ENCODE data around the gene KRT86. TPM values are rescaled to one million over a fixed set of nuclear protein-coding genes. Genes with fewer than 3 reads are reported as not detected.

The KRT86 gene
- polyA plus RNA-seq, 2 of the 4 experiments (the other 2 are of a cell fraction) = 23.5 to 378 TPM

GRCh38 chr12:52356762-52357580 is 82.5 kb downstream of the KRT86 start:
- Histone ChIP-seq H3K9me3 (no peaks in the 10 kb centered on the region), H3K27ac (no peak overlapping the region), H3K4me3 (no peak overlapping the region), H3K4me1 (0 out of 3 replicates have a peak, but pooled peaks cover 3% of the 10 kb centered on the region), H3K4me2 (no peak overlapping the region)
- CTCF ChIA-PET = interaction anchor here (1.5 to 46.1 kb wide), 4 partner anchors 14 to 517 kb away, joined by 3 to 1221 read pairs (median 40); no protein-coding TSS in a partner anchor
- TF ChIP-seq NPAS2 (CRISPR knock-in tag; IDR thresholded peaks at IDR 0.05; ENCODE audit: borderline replicate concordance) (no peak), FOSL2 (IDR thresholded peaks at IDR 0.05) (no peak), FOSL2 (CRISPR knock-in tag; IDR thresholded peaks at IDR 0.05) (no peak), REST (IDR thresholded peaks at IDR 0.05) (no peak), HEYL (CRISPR knock-in tag; IDR thresholded peaks at IDR 0.05) (no peak), SREBF2 (IDR thresholded peaks at IDR 0.05) (no peak), PBX3 (IDR thresholded peaks at IDR 0.05) (no peak), MAX (IDR thresholded peaks at IDR 0.05) (no peak), HOXA7 (CRISPR knock-in tag; IDR thresholded peaks at IDR 0.05) (no peak), JUNB (IDR thresholded peaks at IDR 0.05) (no peak), RCOR1 (IDR thresholded peaks at IDR 0.05; ENCODE audit: low read depth, low read length) (no peak), NR3C1 (IDR thresholded peaks at IDR 0.05) (no peak), HOXB13 (CRISPR knock-in tag; IDR thresholded peaks at IDR 0.05; ENCODE audit: low read depth) (no peak), ELK1 (IDR thresholded peaks at IDR 0.05; ENCODE audit: low read depth, low read length) (no peak), EHMT2 (IDR thresholded peaks at IDR 0.05; ENCODE audit: low read depth) (no peak)
- POLR2A ChIA-PET = no interaction called here
- 86% methylated on average over 20 of the region's 20 CpGs for WGBS (ENCODE audit: missing lambda C conversion rate)
- DNase-seq (ENCODE audit: low read depth in 1 of 2, low spot score in 1 of 2) (no peak), ATAC-seq (no peak), FAIRE-seq (no peak)

Other genes starting within 250 kb of the KRT86 start
- gene NR4A1, start 223.2 kb upstream of the KRT86 start, polyA plus RNA-seq (2011; rRNA removed) = 81.3 and 89.6 TPM in 2 replicates
- 24.7 to 39.6 TPM (median 28.7 TPM) in 3 replicates for gene NR4A1, start 223.2 kb upstream of the KRT86 start, polyA plus RNA-seq (2017; fragmentation: RNase III; extraction: RNeasy Plus Mini Kit Qiagen cat#74134 plus additional on column Dnase treatment)
- 124 and 141 TPM in 2 replicates for gene ATG101, start 204.7 kb upstream of the KRT86 start, polyA plus RNA-seq (2011; rRNA removed)
- gene ATG101, start 204.7 kb upstream of the KRT86 start, polyA plus RNA-seq (2017; fragmentation: RNase III; extraction: RNeasy Plus Mini Kit Qiagen cat#74134 plus additional on column Dnase treatment) = 81.3 to 87.9 TPM (median 82.6 TPM) in 3 replicates
- not detected in 2 replicates for gene SMIM41, start 194.9 kb upstream of the KRT86 start, polyA plus RNA-seq (2011; rRNA removed)
- gene SMIM41, start 194.9 kb upstream of the KRT86 start, polyA plus RNA-seq (2017; fragmentation: RNase III; extraction: RNeasy Plus Mini Kit Qiagen cat#74134 plus additional on column Dnase treatment) = not detected in 3 replicates
- gene KRT80, start 82.6 kb upstream of the KRT86 start, polyA plus RNA-seq (2011; rRNA removed) = 59.8 and 63.1 TPM in 2 replicates
- 38.3 to 56.4 TPM (median 46.0 TPM) in 3 replicates for gene KRT80, start 82.6 kb upstream of the KRT86 start, polyA plus RNA-seq (2017; fragmentation: RNase III; extraction: RNeasy Plus Mini Kit Qiagen cat#74134 plus additional on column Dnase treatment)
- 2,033 and 2,623 TPM in 2 replicates for gene KRT7, start 41.4 kb upstream of the KRT86 start, polyA plus RNA-seq (2011; rRNA removed)
- gene KRT7, start 41.4 kb upstream of the KRT86 start, polyA plus RNA-seq (2017; fragmentation: RNase III; extraction: RNeasy Plus Mini Kit Qiagen cat#74134 plus additional on column Dnase treatment) = 3,055 to 3,652 TPM (median 3,189 TPM) in 3 replicates
- gene KRT81, start 16.9 kb downstream of the KRT86 start, polyA plus RNA-seq (2011; rRNA removed) = 1,799 and 1,935 TPM in 2 replicates
- 3,419 to 3,643 TPM (median 3,445 TPM) in 3 replicates for gene KRT81, start 16.9 kb downstream of the KRT86 start, polyA plus RNA-seq (2017; fragmentation: RNase III; extraction: RNeasy Plus Mini Kit Qiagen cat#74134 plus additional on column Dnase treatment)
- gene KRT83, start 46.8 kb downstream of the KRT86 start, polyA plus RNA-seq (2011; rRNA removed) = 11.6 and 20.4 TPM in 2 replicates
- gene KRT83, start 46.8 kb downstream of the KRT86 start, polyA plus RNA-seq (2017; fragmentation: RNase III; extraction: RNeasy Plus Mini Kit Qiagen cat#74134 plus additional on column Dnase treatment) = 43.3 to 52.1 TPM (median 44.8 TPM) in 3 replicates
- gene KRT85, start 92.8 kb downstream of the KRT86 start, polyA plus RNA-seq (2011; rRNA removed) = 0.07 TPM in 1 of 2 replicates, not detected in the other
- 2.9 to 4.8 TPM (median 3.7 TPM) in 3 replicates for gene KRT85, start 92.8 kb downstream of the KRT86 start, polyA plus RNA-seq (2017; fragmentation: RNase III; extraction: RNeasy Plus Mini Kit Qiagen cat#74134 plus additional on column Dnase treatment)
- gene KRT84, start 111.0 kb downstream of the KRT86 start, polyA plus RNA-seq (2011; rRNA removed) = not detected in 2 replicates
- gene KRT84, start 111.0 kb downstream of the KRT86 start, polyA plus RNA-seq (2017; fragmentation: RNase III; extraction: RNeasy Plus Mini Kit Qiagen cat#74134 plus additional on column Dnase treatment) = not detected in 3 replicates
- gene KRT82, start 131.7 kb downstream of the KRT86 start, polyA plus RNA-seq (2011; rRNA removed) = not detected in 2 replicates
- gene KRT82, start 131.7 kb downstream of the KRT86 start, polyA plus RNA-seq (2017; fragmentation: RNase III; extraction: RNeasy Plus Mini Kit Qiagen cat#74134 plus additional on column Dnase treatment) = not detected in 3 replicates
- not detected in 2 replicates for gene KRT75, start 159.7 kb downstream of the KRT86 start, polyA plus RNA-seq (2011; rRNA removed)
- not detected in 3 replicates for gene KRT75, start 159.7 kb downstream of the KRT86 start, polyA plus RNA-seq (2017; fragmentation: RNase III; extraction: RNeasy Plus Mini Kit Qiagen cat#74134 plus additional on column Dnase treatment)
- gene KRT6B, start 177.5 kb downstream of the KRT86 start, polyA plus RNA-seq (2011; rRNA removed) = not detected in 2 replicates
- not detected in 3 replicates for gene KRT6B, start 177.5 kb downstream of the KRT86 start, polyA plus RNA-seq (2017; fragmentation: RNase III; extraction: RNeasy Plus Mini Kit Qiagen cat#74134 plus additional on column Dnase treatment)
- not detected in 2 replicates for gene KRT6C, start 199.2 kb downstream of the KRT86 start, polyA plus RNA-seq (2011; rRNA removed)
- gene KRT6C, start 199.2 kb downstream of the KRT86 start, polyA plus RNA-seq (2017; fragmentation: RNase III; extraction: RNeasy Plus Mini Kit Qiagen cat#74134 plus additional on column Dnase treatment) = not detected in 3 replicates
- 0.04 and 0.09 TPM in 2 replicates for gene KRT6A, start 218.6 kb downstream of the KRT86 start, polyA plus RNA-seq (2011; rRNA removed)
- 0.07 to 0.14 TPM (median 0.11 TPM) in 3 replicates for gene KRT6A, start 218.6 kb downstream of the KRT86 start, polyA plus RNA-seq (2017; fragmentation: RNase III; extraction: RNeasy Plus Mini Kit Qiagen cat#74134 plus additional on column Dnase treatment)
- gene KRT5, start 245.7 kb downstream of the KRT86 start, polyA plus RNA-seq (2011; rRNA removed) = 0.06 TPM in 1 of 2 replicates, not detected in the other
- gene KRT5, start 245.7 kb downstream of the KRT86 start, polyA plus RNA-seq (2017; fragmentation: RNase III; extraction: RNeasy Plus Mini Kit Qiagen cat#74134 plus additional on column Dnase treatment) = 0.08 to 0.25 TPM in 2 of 3 replicates, not detected in the other